CD14-positive monocyte (primary cell): ENCODE data around the gene MPHOSPH10. TPM values are rescaled to one million over a fixed set of nuclear protein-coding genes. Genes with fewer than 3 reads are reported as not detected.
"Not testable (repeated sequence)": the region's sequence is repeated elsewhere in the genome, so short reads cannot be mapped to it uniquely, and the experiment has no call there.

ENCODE experiments used
- DNase-seq, 3 donors: peaks; one replicate each; pipeline ENCODE4 v3.0.0-alpha.2; 2011 to 2022
- H2AFZ ChIP-seq: 2 replicates; pipeline ENCODE4 v1.6.0; 2012; ENCODE audit warnings: mild to moderate bottlenecking, low read depth, low read length, inconsistent platforms; ENCODE audit not compliant: insufficient read depth, poor library complexity, severe bottlenecking
- H3K27ac ChIP-seq, 2 donors: 1 replicate in 1 of 2; 2 replicates in 1 of 2; pipeline ENCODE4 v1.5.1; 2012 to 2013; ENCODE audit warnings: low read length in 2 of 2, control low read depth in 1 of 2, inconsistent platforms in 1 of 2, low read depth in 1 of 2, mild to moderate bottlenecking in 1 of 2
- H3K27me3 ChIP-seq, 2 donors: one replicate each; pipeline versions ENCODE4 v1.6.0 to v1.6.1; 2011 to 2013; ENCODE audit warnings: low read length in 2 of 2; ENCODE audit not compliant: control insufficient read depth in 2 of 2, insufficient read depth in 2 of 2
- H3K36me3 ChIP-seq, 2 donors: replicated peaks in 1 of 2; 1 replicate in 1 of 2; 2 replicates in 1 of 2; pipeline versions ENCODE4 v1.5.1 to v1.6.1; 2012 to 2013; ENCODE audit warnings: low read length in 2 of 2, control low read depth in 1 of 2, inconsistent platforms in 1 of 2, mild to moderate bottlenecking in 1 of 2; ENCODE audit not compliant: insufficient read depth in 2 of 2, control insufficient read depth in 1 of 2
- H3K4me1 ChIP-seq, 2 donors: 1 replicate in 1 of 2; 2 replicates in 1 of 2; pipeline versions ENCODE4 v1.5.1 to v1.6.1; 2012 to 2013; ENCODE audit warnings: low read length in 2 of 2, control low read depth in 1 of 2, inconsistent platforms in 1 of 2, mild to moderate bottlenecking in 1 of 2, moderate library complexity in 1 of 2; ENCODE audit not compliant: insufficient read depth in 2 of 2, control insufficient read depth in 1 of 2
- H3K4me2 ChIP-seq: replicated peaks from 2 replicates; pipeline ENCODE3; 2012; ENCODE audit warnings: low read length, moderate library complexity, mild to moderate bottlenecking; ENCODE audit not compliant: poor library complexity, severe bottlenecking; ENCODE audit errors: extremely low read depth
- H3K4me3 ChIP-seq, 3 experiments: fragments of 200-600 bp in 1 of 3; sonication (generic) in 1 of 3; replicated peaks in 1 of 3; 1 replicate in 2 of 3; 2 replicates in 1 of 3; pipeline ENCODE4 v1.5.1; 2011 to 2013; ENCODE audit warnings: low read length in 3 of 3, mild to moderate bottlenecking in 3 of 3, control low read depth in 2 of 3, low read depth in 2 of 3, inconsistent platforms in 1 of 3, moderate library complexity in 1 of 3
- H3K79me2 ChIP-seq: 2 replicates; pipeline ENCODE4 v1.6.0; 2012; ENCODE audit warnings: mild to moderate bottlenecking, control low read depth, inconsistent platforms, low read length, moderate library complexity; ENCODE audit not compliant: insufficient read depth
- H3K9ac ChIP-seq: 2 replicates; pipeline ENCODE4 v1.6.0; 2017; ENCODE audit warnings: low read length, mild to moderate bottlenecking; ENCODE audit not compliant: insufficient read depth, poor library complexity, severe bottlenecking
- H3K9me3 ChIP-seq, 2 donors: replicated peaks in 1 of 2; 1 replicate in 1 of 2; 2 replicates in 1 of 2; pipeline versions ENCODE4 v1.5.1 to v1.6.1; 2012 to 2013; ENCODE audit warnings: low read length in 2 of 2, control low read depth in 1 of 2; ENCODE audit not compliant: control insufficient read depth in 1 of 2, insufficient read depth in 1 of 2
- H4K20me1 ChIP-seq: 2 replicates; pipeline ENCODE4 v1.6.0; 2012; ENCODE audit warnings: mild to moderate bottlenecking, low read length, control low read depth, moderate library complexity; ENCODE audit not compliant: insufficient read depth
- H3K27ac Mint-ChIP-seq, 7 donors: one replicate each; pipeline ENCODE4 v1.8.0; 2020; ENCODE audit warnings: mild to moderate bottlenecking in 7 of 7, mixed read lengths in 7 of 7, moderate library complexity in 6 of 7, inconsistent platforms in 2 of 7
- H3K27me3 Mint-ChIP-seq, 3 donors: one replicate each; pipeline ENCODE4 v1.8.0; 2021 to 2022; ENCODE audit warnings: low read depth in 3 of 3, mild to moderate bottlenecking in 3 of 3, mixed read lengths in 3 of 3, moderate library complexity in 3 of 3, inconsistent platforms in 1 of 3
- H3K36me3 Mint-ChIP-seq, 2 donors: one replicate each; pipeline ENCODE4 v1.8.0; 2020; ENCODE audit warnings: mixed read lengths in 2 of 2, inconsistent platforms in 1 of 2, mild to moderate bottlenecking in 1 of 2
- H3K4me1 Mint-ChIP-seq: one replicate; pipeline ENCODE4 v1.8.0; 2020; ENCODE audit warnings: mild to moderate bottlenecking, mixed read lengths
- H3K4me3 Mint-ChIP-seq, 2 donors: one replicate each; pipeline ENCODE4 v1.8.0; 2020; ENCODE audit warnings: mild to moderate bottlenecking in 2 of 2, mixed read lengths in 2 of 2, moderate library complexity in 1 of 2
- H3K9me3 Mint-ChIP-seq, 7 donors: one replicate each; pipeline ENCODE4 v1.8.0; 2020 to 2022; ENCODE audit warnings: mixed read lengths in 7 of 7, mild to moderate bottlenecking in 6 of 7, moderate library complexity in 6 of 7, inconsistent platforms in 2 of 7
- WGBS: methylation state at CpG from one replicate; pipeline ENCODE4 v1.1.5; 2013; ENCODE audit warnings: missing lambda C conversion rate; ENCODE audit not compliant: insufficient coverage; 5-methylcytosine and 5-hydroxymethylcytosine counted together
- intact Hi-C, 2 donors: fragments of 100-400 bp; cut with micrococcal nuclease; formaldehyde crosslinking; loops; one replicate each; pipeline versions ENCODE4 v1.15.0 to v1.15.1; 2023
- polyA plus RNA-seq, 3 donors: library from polyadenylated mRNA; depleted of rRNA in 1 of 3; unstranded in 2 of 3; stranded (reverse) in 1 of 3; fragments of 300-500 nt in 2 of 3; fragments of >200 nt in 1 of 3; fragmentation: Illumina TruSeq in 2 of 3; gene quantifications; 1 replicate in 2 of 3; 2 replicates in 1 of 3; pipeline ENCODE4 v1.2.3, GENCODE V29; 2012 to 2021
- TF ChIP-seq, protein P1 (sequence below): fragments of 200-600 bp; IDR thresholded peaks from one replicate; pipeline ENCODE4 v1.8.0; 2022; ENCODE audit warnings: antibody characterized with exemption, mild to moderate bottlenecking

The MPHOSPH10 gene
- polyA plus RNA-seq, 3 donors = 4.8 to 9.9 (median 5.6) TPM

DNA sequence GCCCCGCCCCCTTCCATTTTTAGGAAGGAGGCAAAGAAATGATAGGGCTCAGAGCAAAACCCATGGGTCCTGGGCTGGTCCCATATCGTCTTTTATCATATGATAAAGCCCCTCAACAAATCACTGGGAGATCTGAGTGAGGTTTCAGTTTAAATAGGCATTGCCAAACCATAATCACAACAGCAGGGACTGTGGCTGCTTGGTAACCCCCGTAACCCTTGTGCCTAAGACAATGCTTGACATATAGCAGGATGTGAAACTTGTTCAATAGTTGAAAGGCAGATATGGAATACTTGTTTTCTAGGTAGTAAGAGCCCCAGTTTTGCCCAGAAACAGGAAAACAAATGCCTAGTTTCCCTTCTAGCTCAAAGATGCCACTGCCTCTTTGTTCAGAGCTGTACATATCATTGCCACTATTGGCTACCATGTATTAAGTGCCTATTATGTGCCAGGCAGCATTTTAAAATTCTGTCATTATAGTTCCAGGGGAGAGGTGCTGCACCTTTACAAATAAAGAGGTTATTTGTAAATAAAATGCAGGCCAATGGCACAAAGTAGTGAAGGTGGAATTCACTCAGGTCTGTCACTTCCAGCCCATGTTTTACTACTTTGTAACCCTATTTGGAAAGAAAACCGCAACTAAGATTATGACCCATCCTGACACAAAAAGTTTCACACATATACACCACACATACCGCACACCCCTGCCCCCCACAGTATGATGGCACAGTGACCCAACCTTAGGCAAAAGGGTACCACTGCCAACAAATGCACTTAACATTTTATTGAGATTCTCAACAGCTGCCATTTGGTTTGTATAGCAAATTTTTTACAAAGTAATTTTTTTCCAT, 47.8 kb upstream of the MPHOSPH10 start:
- Mint-ChIP-seq H3K4me3 (no peak overlapping the region), H3K36me3 (peaks cover 26 to 28% of the 10 kb centered on the region in 2 donors), H3K27me3 (peaks cover 0 to 3% (median 2%) of the 10 kb centered on the region in 3 donors), H3K9me3 (peaks cover 0 to 3% (median 0%) of the 10 kb centered on the region in 7 donors), H3K4me1 (peaks cover 52% of the 10 kb centered on the region), H3K27ac (peak overlapping the region; percentile 84 to 93 (median 88))
- intact Hi-C loops = no loop called here
- peak overlapping the region in 1 of 3 experiments; percentile 21 for H3K4me3 ChIP-seq
- H4K20me1 ChIP-seq = peaks cover 21% of the 10 kb centered on the region
- H3K9me3 ChIP-seq = no peaks in the 10 kb centered on the region
- no peaks in the 10 kb centered on the region for H3K27me3 ChIP-seq
- peak overlapping the region; percentile 53 to 79 for H3K27ac ChIP-seq
- H3K4me1 ChIP-seq = peaks cover 38 to 45% of the 10 kb centered on the region in 2 donors
- peaks cover 3% of the 10 kb centered on the region for H3K79me2 ChIP-seq
- 71% methylated on average over 1 of the region's 5 CpGs for WGBS
- peak overlapping the region; percentile 36 for H3K4me2 ChIP-seq
- no peak for DNase-seq
- no peak overlapping the region for H3K9ac ChIP-seq
- no peak overlapping the region for H2AFZ ChIP-seq
- TF ChIP-seq, protein P1, sequence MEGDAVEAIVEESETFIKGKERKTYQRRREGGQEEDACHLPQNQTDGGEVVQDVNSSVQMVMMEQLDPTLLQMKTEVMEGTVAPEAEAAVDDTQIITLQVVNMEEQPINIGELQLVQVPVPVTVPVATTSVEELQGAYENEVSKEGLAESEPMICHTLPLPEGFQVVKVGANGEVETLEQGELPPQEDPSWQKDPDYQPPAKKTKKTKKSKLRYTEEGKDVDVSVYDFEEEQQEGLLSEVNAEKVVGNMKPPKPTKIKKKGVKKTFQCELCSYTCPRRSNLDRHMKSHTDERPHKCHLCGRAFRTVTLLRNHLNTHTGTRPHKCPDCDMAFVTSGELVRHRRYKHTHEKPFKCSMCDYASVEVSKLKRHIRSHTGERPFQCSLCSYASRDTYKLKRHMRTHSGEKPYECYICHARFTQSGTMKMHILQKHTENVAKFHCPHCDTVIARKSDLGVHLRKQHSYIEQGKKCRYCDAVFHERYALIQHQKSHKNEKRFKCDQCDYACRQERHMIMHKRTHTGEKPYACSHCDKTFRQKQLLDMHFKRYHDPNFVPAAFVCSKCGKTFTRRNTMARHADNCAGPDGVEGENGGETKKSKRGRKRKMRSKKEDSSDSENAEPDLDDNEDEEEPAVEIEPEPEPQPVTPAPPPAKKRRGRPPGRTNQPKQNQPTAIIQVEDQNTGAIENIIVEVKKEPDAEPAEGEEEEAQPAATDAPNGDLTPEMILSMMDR = no peak
- H3K36me3 ChIP-seq = peaks cover 19 to 29% of the 10 kb centered on the region in 2 donors

DNA sequence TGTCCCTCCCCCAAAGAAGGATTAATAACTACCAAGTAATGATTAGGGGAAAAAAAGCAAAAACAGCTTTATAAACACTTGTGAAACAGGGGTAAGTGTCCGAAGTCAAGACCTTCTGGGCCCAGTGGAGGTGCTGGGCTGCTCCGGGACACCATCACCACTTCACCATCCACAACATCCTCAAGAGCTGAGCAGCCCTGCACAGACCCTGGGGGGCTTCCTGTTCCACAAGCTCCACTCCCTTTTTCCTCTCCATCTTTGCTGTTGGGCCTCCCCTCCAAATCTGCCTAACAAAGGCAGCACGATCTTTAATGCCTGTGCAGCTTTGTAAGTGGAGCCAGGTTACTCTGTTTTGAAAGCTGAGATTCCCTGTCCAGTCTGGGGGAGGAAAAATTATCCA, 47.1 kb upstream of the MPHOSPH10 start:
- H3K36me3 Mint-ChIP-seq = peaks cover 21 to 23% of the 10 kb centered on the region in 2 donors
- Histone ChIP-seq H3K4me1 (peaks cover 35 to 42% of the 10 kb centered on the region in 2 donors), H3K27ac (peak overlapping the region; percentile 36 to 79), H3K4me3 (peak overlapping the region in 1 of 3 experiments; percentile 21), H3K36me3 (peaks cover 12 to 22% of the 10 kb centered on the region in 2 donors), H3K4me2 (peak overlapping the region; percentile 36), H4K20me1 (peaks cover 14% of the 10 kb centered on the region)
- intact Hi-C loops, H3K27me3 Mint-ChIP-seq, H3K9me3 ChIP-seq, DNase-seq, H2AFZ ChIP-seq, H3K27me3 ChIP-seq, H3K9me3 Mint-ChIP-seq, H3K4me3 Mint-ChIP-seq, H3K9ac ChIP-seq, H3K79me2 ChIP-seq: not testable (repeated sequence)
- peak overlapping the region in 6 of 7 donors; percentile 70 to 93 (median 88) for H3K27ac Mint-ChIP-seq
- peaks cover 46% of the 10 kb centered on the region for H3K4me1 Mint-ChIP-seq
- WGBS = no CpG with 5 or more reads among the region's 3 CpGs

DNA sequence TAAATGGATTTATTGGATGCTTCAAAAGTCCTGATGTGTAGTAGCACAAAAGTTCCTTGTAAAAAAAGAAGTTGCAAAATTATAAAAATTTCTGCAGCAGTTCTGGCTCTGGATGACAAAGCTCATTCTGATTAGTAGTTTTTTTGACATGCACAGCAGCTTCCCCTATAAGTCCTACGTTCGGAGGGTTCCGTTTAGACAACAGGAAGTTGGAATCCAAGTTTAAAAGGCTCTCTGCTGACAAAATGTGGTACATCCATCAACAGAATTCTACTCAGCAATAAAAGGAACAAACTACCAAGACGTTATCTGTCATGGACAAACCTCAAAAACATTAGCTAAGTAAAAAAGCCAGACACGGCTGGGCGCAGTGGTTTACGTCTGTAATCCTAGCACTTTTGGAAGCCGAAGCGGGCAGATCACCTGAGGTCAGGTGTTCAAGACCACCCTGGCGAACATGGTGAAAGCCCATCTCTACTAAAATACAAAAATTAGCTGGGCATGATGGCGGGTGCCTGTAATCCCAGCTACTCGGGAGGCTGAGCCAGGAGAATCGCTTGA, 46.6 kb upstream of the MPHOSPH10 start:
- peaks cover 15 to 18% of the 10 kb centered on the region in 2 donors for H3K36me3 Mint-ChIP-seq
- intact Hi-C loops, H3K9me3 Mint-ChIP-seq, H3K9me3 ChIP-seq, H3K9ac ChIP-seq, H4K20me1 ChIP-seq, H2AFZ ChIP-seq, H3K27me3 Mint-ChIP-seq, H3K79me2 ChIP-seq, DNase-seq, H3K27me3 ChIP-seq: not testable (repeated sequence)
- peak overlapping the region; percentile 82 to 94 (median 92) for H3K27ac Mint-ChIP-seq
- peaks cover 7 to 17% of the 10 kb centered on the region in 2 donors for H3K36me3 ChIP-seq
- peak overlapping the region; percentile 47 to 67 for H3K4me3 Mint-ChIP-seq
- peak overlapping the region; percentile 65 to 88 for H3K27ac ChIP-seq
- H3K4me1 ChIP-seq = peaks cover 35 to 42% of the 10 kb centered on the region in 2 donors
- H3K4me3 ChIP-seq = peak overlapping the region in 1 of 3 experiments; percentile 54
- H3K4me2 ChIP-seq = peak overlapping the region; percentile 45
- H3K4me1 Mint-ChIP-seq = peaks cover 41% of the 10 kb centered on the region
- WGBS = 0% methylated on average over 3 of the region's 13 CpGs
